A673 (cell line): Measurements from ENCODE around the gene RTN1. TPM values are rescaled to one million over a fixed set of nuclear protein-coding genes. Genes with fewer than 3 reads are reported as not detected.
A peak's percentile ranks its signal among the peaks of the same experiment; 100 is the strongest.

Source experiments
- BruUV-seq: library from RNA; stranded (reverse); fragments of 400-500 nt; replicated peaks from 2 replicates; lab custom pipeline; 2021; lab: Mats Ljungman, UMichigan
- CTCF ChIA-PET: fragments of 300-600 bp; sonication (Branson Sonifier 250); formaldehyde crosslinking; loops from one replicate; lab custom pipeline; 2022; ENCODE audit warnings: antibody characterized with exemption; lab: Charles Lee
- POLR2A ChIA-PET: fragments of 300-600 bp; sonication (Branson Sonifier 250); formaldehyde crosslinking; loops from one replicate; lab custom pipeline; 2022; ENCODE audit warnings: antibody characterized with exemption; ENCODE audit not compliant: low non-redundant PET; lab: Charles Lee
- DNase-seq: peaks from one replicate; pipeline ENCODE4 v3.0.0-alpha.2; 2015; ENCODE audit warnings: low spot score
- H3K27ac ChIP-seq: fragments of 200-600 bp; sonication (generic); 2 replicates; pipeline ENCODE4 v1.5.1; 2016; ENCODE audit warnings: mixed run types, low read depth, mild to moderate bottlenecking, mixed read lengths, antibody characterized with exemption, low read length; ENCODE audit not compliant: poor library complexity, severe bottlenecking
- H3K27me3 ChIP-seq: fragments of 200-600 bp; sonication (generic); replicated peaks from 2 replicates; pipeline ENCODE4 v1.6.1; 2017; ENCODE audit warnings: mixed run types, low read depth, mild to moderate bottlenecking, mixed read lengths, antibody characterized with exemption, low read length; ENCODE audit not compliant: insufficient read depth, poor library complexity
- H3K36me3 ChIP-seq: fragments of 200-600 bp; sonication (generic); 2 replicates; pipeline ENCODE4 v1.6.1; 2016; ENCODE audit warnings: mixed run types, mild to moderate bottlenecking, mixed read lengths, antibody characterized with exemption, low read length; ENCODE audit not compliant: insufficient read depth, poor library complexity, severe bottlenecking
- H3K4me1 ChIP-seq: fragments of 200-600 bp; sonication (generic); 2 replicates; pipeline ENCODE4 v1.6.1; 2017; ENCODE audit warnings: mixed run types, mild to moderate bottlenecking, mixed read lengths, antibody characterized with exemption, low read length; ENCODE audit not compliant: insufficient read depth, poor library complexity, severe bottlenecking
- H3K4me3 ChIP-seq: fragments of 200-600 bp; sonication (generic); 2 replicates; pipeline ENCODE4 v1.5.1; 2016; ENCODE audit warnings: low read depth, mixed run types, mild to moderate bottlenecking, mixed read lengths, low read length; ENCODE audit not compliant: poor library complexity, severe bottlenecking
- H3K9me3 ChIP-seq: fragments of 200-600 bp; sonication (generic); 2 replicates; pipeline ENCODE4 v1.6.1; 2016; ENCODE audit warnings: mixed run types, low read depth, mild to moderate bottlenecking, mixed read lengths, antibody characterized with exemption, low read length; ENCODE audit not compliant: poor library complexity, severe bottlenecking
- EZH2 ChIP-seq: fragments of 200-600 bp; sonication (generic); IDR thresholded peaks from 2 replicates; pipeline ENCODE4 v1.6.1; 2017; ENCODE audit warnings: borderline replicate concordance, low read depth, mild to moderate bottlenecking, mixed read lengths, antibody characterized with exemption, low read length; ENCODE audit not compliant: poor library complexity, severe bottlenecking
- intact Hi-C: fragments of 100-400 bp; cut with micrococcal nuclease; formaldehyde crosslinking; loops from one replicate; pipeline ENCODE4 v1.10.0; 2022; ENCODE audit not compliant: unreplicated experiment
- total RNA-seq: library from RNA; stranded (reverse); gene quantifications from 2 replicates; pipeline ENCODE4 v1.2.3, GENCODE V29; 2021
- TF ChIP-seq, protein P1 (sequence below): fragments of 300-800, 200-600 bp; sonication (generic); conservative IDR thresholded peaks from 2 replicates; pipeline ENCODE4 v1.5.1; 2017; ENCODE audit warnings: low read depth, mild to moderate bottlenecking, antibody characterized with exemption, low read length, moderate library complexity, mixed read lengths

Gene RTN1
- total RNA-seq, 1 experiment from 2014 or later = 4.0 TPM

DNA sequence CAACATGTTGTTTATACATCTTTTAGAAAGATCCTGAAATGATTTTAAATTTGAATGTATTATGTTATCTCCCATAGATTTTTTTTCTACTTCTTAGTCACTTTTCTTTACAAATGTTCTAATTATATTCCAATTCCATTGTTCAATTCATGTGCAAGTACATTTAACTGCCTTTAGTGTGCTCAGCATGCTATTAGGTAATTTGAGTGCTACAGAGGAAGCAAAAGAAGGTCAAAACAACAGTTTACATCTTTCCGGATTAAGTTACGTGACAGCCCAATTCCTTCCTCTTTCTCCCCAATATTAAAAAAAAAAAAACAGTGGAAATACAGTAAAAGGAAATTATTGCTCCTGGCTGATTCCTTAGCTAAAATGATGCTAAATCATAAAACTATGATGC lies 98.3 kb downstream of the RTN1 start:
- ChIA-PET CTCF (no interaction called here), POLR2A (no interaction called here)

DNA sequence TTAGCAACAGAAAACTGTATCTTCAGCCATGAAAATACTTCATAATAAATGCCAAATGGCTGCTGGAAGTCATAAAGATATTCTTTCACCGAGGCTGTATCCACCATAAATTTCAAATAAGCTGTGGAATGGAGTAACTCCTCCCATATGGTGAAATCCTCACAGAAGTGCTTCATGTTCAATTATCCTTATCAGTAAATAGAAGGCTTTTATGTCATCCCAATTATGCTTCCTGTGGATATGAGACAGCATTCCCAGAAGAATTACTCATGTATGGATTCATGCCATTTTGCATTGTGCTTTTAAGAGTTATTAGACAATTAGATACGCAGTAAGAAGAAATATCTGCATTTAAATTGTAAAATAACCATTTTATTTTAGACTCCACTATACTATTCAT lies 99.0 kb downstream of the RTN1 start:
- no peak overlapping the region for H3K27ac ChIP-seq
- DNase-seq = peak; percentile 88
- peaks cover 7% of the 10 kb centered on the region for H3K27me3 ChIP-seq
- intact Hi-C loops = no loop called here
- ChIA-PET POLR2A (interaction anchor here (0.7 kb wide), 1 partner anchor 19 kb away, joined by 5 read pairs; no protein-coding TSS in a partner anchor), CTCF (interaction anchor here (0.6 kb wide), 2 partner anchors 63 to 560 kb away, joined by 3 to 6 read pairs; no protein-coding TSS in a partner anchor)
- peaks cover 17% of the 10 kb centered on the region for H3K4me1 ChIP-seq
- TF ChIP-seq, protein P1, sequence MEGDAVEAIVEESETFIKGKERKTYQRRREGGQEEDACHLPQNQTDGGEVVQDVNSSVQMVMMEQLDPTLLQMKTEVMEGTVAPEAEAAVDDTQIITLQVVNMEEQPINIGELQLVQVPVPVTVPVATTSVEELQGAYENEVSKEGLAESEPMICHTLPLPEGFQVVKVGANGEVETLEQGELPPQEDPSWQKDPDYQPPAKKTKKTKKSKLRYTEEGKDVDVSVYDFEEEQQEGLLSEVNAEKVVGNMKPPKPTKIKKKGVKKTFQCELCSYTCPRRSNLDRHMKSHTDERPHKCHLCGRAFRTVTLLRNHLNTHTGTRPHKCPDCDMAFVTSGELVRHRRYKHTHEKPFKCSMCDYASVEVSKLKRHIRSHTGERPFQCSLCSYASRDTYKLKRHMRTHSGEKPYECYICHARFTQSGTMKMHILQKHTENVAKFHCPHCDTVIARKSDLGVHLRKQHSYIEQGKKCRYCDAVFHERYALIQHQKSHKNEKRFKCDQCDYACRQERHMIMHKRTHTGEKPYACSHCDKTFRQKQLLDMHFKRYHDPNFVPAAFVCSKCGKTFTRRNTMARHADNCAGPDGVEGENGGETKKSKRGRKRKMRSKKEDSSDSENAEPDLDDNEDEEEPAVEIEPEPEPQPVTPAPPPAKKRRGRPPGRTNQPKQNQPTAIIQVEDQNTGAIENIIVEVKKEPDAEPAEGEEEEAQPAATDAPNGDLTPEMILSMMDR = no peak
- no peak for TF ChIP-seq EZH2
- H3K4me3 ChIP-seq = no peak overlapping the region
- BruUV-seq = no TSS peak
- no peaks in the 10 kb centered on the region for H3K9me3 ChIP-seq
- H3K36me3 ChIP-seq = no peaks in the 10 kb centered on the region

More for the DNA sequence above, 98.3 kb downstream of the RTN1 start:
- Histone ChIP-seq H3K4me1 (peaks cover 17% of the 10 kb centered on the region), H3K27ac (no peak overlapping the region), H3K36me3 (no peaks in the 10 kb centered on the region), H3K27me3 (peaks cover 7% of the 10 kb centered on the region), H3K9me3 (no peaks in the 10 kb centered on the region), H3K4me3 (no peak overlapping the region)
- TF ChIP-seq, protein P1 = no peak
- no peak for TF ChIP-seq EZH2
- intact Hi-C loops = no loop called here
- peak; percentile 82 for DNase-seq
- BruUV-seq = no TSS peak

DNA sequence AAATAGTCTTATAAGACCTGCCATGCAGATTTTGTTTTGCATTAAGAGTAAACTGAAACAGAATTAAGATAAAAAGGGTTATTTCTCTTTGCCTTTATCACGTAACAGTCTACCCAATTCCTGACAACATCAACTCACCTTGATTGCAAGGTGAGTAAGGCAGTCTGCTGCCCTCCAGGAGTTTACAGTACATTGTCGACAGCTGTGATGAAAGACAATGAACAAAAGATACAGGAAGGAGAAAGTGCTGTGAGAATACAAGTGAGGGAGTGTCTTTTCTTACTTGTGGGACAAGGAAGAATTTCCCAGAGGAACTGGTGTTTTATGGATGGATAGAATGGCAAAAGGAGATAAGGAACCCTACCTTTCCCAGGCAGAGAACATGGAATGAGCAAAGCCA lies 101.0 kb downstream of the RTN1 start:
- Histone ChIP-seq H3K27ac (no peak overlapping the region), H3K9me3 (no peaks in the 10 kb centered on the region), H3K27me3 (peaks cover 7% of the 10 kb centered on the region), H3K4me3 (no peak overlapping the region), H3K36me3 (no peaks in the 10 kb centered on the region), H3K4me1 (peaks cover 17% of the 10 kb centered on the region)
- intact Hi-C loops = no loop called here
- ChIA-PET POLR2A (no interaction called here), CTCF (no interaction called here)
- DNase-seq = no peak
- TF ChIP-seq EZH2 = no peak
- TF ChIP-seq, protein P1 = no peak
- no TSS peak for BruUV-seq
